K562 (cell line): Measurements from ENCODE around the gene HCFC1R1. TPM values are rescaled to one million over a fixed set of nuclear protein-coding genes. Genes with fewer than 3 reads are reported as not detected.
A peak's percentile ranks its signal among the peaks of the same experiment; 100 is the strongest.

Source experiments
- CSDE1 ChIP-seq, 2 experiments: fragments of 450-650 bp; IDR thresholded peaks; 2 replicates each; pipeline ENCODE4 v1.6.1; 2016; ENCODE audit warnings: mild to moderate bottlenecking in 1 of 2
- E2F6 ChIP-seq, 2 experiments: IDR thresholded peaks; 2 replicates each; pipeline ENCODE4 v1.6.1; 2011; ENCODE audit warnings: borderline replicate concordance in 1 of 2, control low read depth in 1 of 2, low read depth in 1 of 2, low read length in 1 of 2, mild to moderate bottlenecking in 1 of 2, mixed read lengths in 1 of 2, moderate library complexity in 1 of 2; ENCODE audit not compliant: insufficient read depth in 1 of 2, insufficient read length in 1 of 2, poor library complexity in 1 of 2, severe bottlenecking in 1 of 2; ENCODE audit errors: extremely low read depth in 1 of 2
- GTF2F1 ChIP-seq: IDR thresholded peaks from 2 replicates; pipeline ENCODE4 v1.6.1; 2011; ENCODE audit warnings: low read depth, low read length, improper control_type of control experiment
- MYC ChIP-seq, 2 experiments: fragments of 250-450 bp in 1 of 2; sonication (Bioruptor Pico) in 1 of 2; IDR thresholded peaks; 2 replicates each; pipeline versions ENCODE4 v1.5.1 to v1.6.1; 2012 to 2021; ENCODE audit warnings: low read depth in 2 of 2, borderline replicate concordance in 1 of 2, improper control_type of control experiment in 1 of 2, low read length in 1 of 2, mild to moderate bottlenecking in 1 of 2, moderate library complexity in 1 of 2
- SIRT6 ChIP-seq: IDR thresholded peaks from one replicate; pipeline ENCODE4 v1.6.1; 2012; ENCODE audit warnings: low read depth, mild to moderate bottlenecking, control low read depth, inconsistent platforms, low read length, moderate library complexity
- SPI1 ChIP-seq: IDR thresholded peaks from 2 replicates; pipeline ENCODE4 v1.6.1; 2011; ENCODE audit warnings: low read depth, low read length, control low read depth, borderline replicate concordance
- TAF7 ChIP-seq: fragments of 450-650 bp; IDR thresholded peaks from 2 replicates; pipeline ENCODE4 v1.6.1; 2016; ENCODE audit warnings: missing genetic modification characterization, missing compliant biosample characterization
- WHSC1 ChIP-seq: IDR thresholded peaks from one replicate; pipeline ENCODE4 v1.6.1; 2012; ENCODE audit warnings: low read length, control low read depth, inconsistent platforms
- ZBTB8A ChIP-seq: fragments of 450-650 bp; IDR thresholded peaks from 2 replicates; pipeline ENCODE4 v1.6.1; 2018; ENCODE audit warnings: mild to moderate bottlenecking, moderate library complexity; ENCODE audit not compliant: partially characterized antibody
- ZMIZ1 ChIP-seq, 2 experiments: fragments of 150-350 bp in 1 of 2; IDR thresholded peaks; 2 replicates each; pipeline ENCODE4 v1.6.1; 2012 to 2016; ENCODE audit warnings: low read depth in 2 of 2, low read length in 2 of 2, mild to moderate bottlenecking in 1 of 2, moderate library complexity in 1 of 2
- ZNF174 ChIP-seq: fragments of 250-450 bp; sonication (Bioruptor Pico); IDR thresholded peaks from 2 replicates; pipeline ENCODE4 v1.4.0; 2020; ENCODE audit warnings: mild to moderate bottlenecking
- ZNF511 ChIP-seq: sonication (generic); formaldehyde crosslinking; IDR thresholded peaks from 2 replicates; pipeline ENCODE4 v1.8.0; 2022; ENCODE audit warnings: mild to moderate bottlenecking, missing genetic modification reagents
- ZNF592 ChIP-seq: fragments of 450-650 bp; IDR thresholded peaks from 2 replicates; pipeline ENCODE4 v1.6.1; 2017; ENCODE audit warnings: antibody characterized with exemption, mild to moderate bottlenecking
- ZZZ3 ChIP-seq: fragments of 450-650 bp; IDR thresholded peaks from 2 replicates; pipeline ENCODE4 v1.6.1; 2016; ENCODE audit warnings: antibody characterized with exemption, mild to moderate bottlenecking, moderate library complexity
- polyA plus RNA-seq, 8 experiments: library from polyadenylated mRNA; depleted of rRNA in 4 of 8; stranded (reverse) in 5 of 8; unstranded in 3 of 8; fragments of >200 nt; fragmentation: Nextera tagmentation in 2 of 8; fragmentation: Illumina TruSeq in 1 of 8; extraction: Ambion mirVana in 2 of 8; extraction: Trizol in 1 of 8; gene quantifications; 2 replicates each; pipeline versions ENCODE4 v1.2.1 to v1.2.3, GENCODE V29; 2011 to 2014; ENCODE audit warnings: inconsistent platforms in 1 of 8, missing spikeins in 1 of 8
- total RNA-seq, 7 experiments: library from RNA; depleted of rRNA in 6 of 7; stranded (reverse); fragments of >200 nt in 6 of 7; fragmentation: Illumina TruSeq in 2 of 7; extraction: Trizol in 2 of 7; gene quantifications; 2 replicates each; pipeline versions ENCODE4 v1.2.1 to v1.2.3, GENCODE V29; 2011 to 2021; ENCODE audit warnings: low replicate concordance in 1 of 7

HCFC1R1 gene
- total and polyA plus RNA-seq, 9 of the 15 experiments (the other 6 are each of a cell fraction or from before 2014, with no cell fraction given): 2.2 to 29.0 (median 11.2) TPM

GRCh38 chr16:2980227-2981176, 43.2 kb downstream of the HCFC1R1 start, which contains the start of gene PKMYT1 (continued):
- peak; percentile 14; the same call in 1 of the 2 replicates for TF ChIP-seq ZNF592
- TF ChIP-seq E2F6 (IDR thresholded peaks at IDR 0.05; ENCODE audit: borderline replicate concordance in 1 of 2, extremely low read depth in 1 of 2, insufficient read depth in 1 of 2, insufficient read length in 1 of 2, low read depth in 1 of 2, low read length in 1 of 2, poor library complexity in 1 of 2, severe bottlenecking in 1 of 2): peak; percentile 67 to 90
- TF ChIP-seq MYC (IDR thresholded peaks at IDR 0.05; ENCODE audit: low read depth, low read length): peak; percentile 78; the same call in 1 of the 2 replicates
- peak; percentile 76; the same call in 1 of the 2 replicates for TF ChIP-seq MYC (CRISPR knock-in tag; IDR thresholded peaks at IDR 0.05; ENCODE audit: borderline replicate concordance, low read depth)
- no peak for TF ChIP-seq ZNF174
- no peak for TF ChIP-seq ZMIZ1 (IDR thresholded peaks at IDR 0.05; ENCODE audit: low read depth in 2 of 2, low read length in 2 of 2)
- TF ChIP-seq ZBTB8A: no peak
- no peak for TF ChIP-seq SPI1
- no peak; the same call in 1 of the 2 replicates for TF ChIP-seq GTF2F1
- peak; percentile 52 for TF ChIP-seq ZNF511 (CRISPR knock-in tag)
- no peak for TF ChIP-seq CSDE1 (IDR thresholded peaks at IDR 0.05)
- no peak for TF ChIP-seq TAF7 (tag)
- no peak for TF ChIP-seq WHSC1
- TF ChIP-seq SIRT6: no peak
- TF ChIP-seq ZZZ3: no peak
